C4-2B (cell line): ENCODE measurements around the gene BCAR3.
"Not testable (repeated sequence)": the region's sequence is repeated elsewhere in the genome, so short reads cannot be mapped to it uniquely, and the experiment has no call there.

Experiments
- H3K27ac ChIP-seq: fragments of 450-650 bp; 2 replicates; pipeline ENCODE4 v1.5.1; 2017
- CTCF ChIP-seq: fragments of 450-650 bp; conservative IDR thresholded peaks from 2 replicates; pipeline ENCODE4 v1.5.1; 2017; ENCODE audit warnings: mild to moderate bottlenecking
- ZFX ChIP-seq: fragments of 450-650 bp; IDR thresholded peaks from 2 replicates; pipeline ENCODE4 v1.6.1; 2017

BCAR3 gene

GRCh38 chr1:93554883-93555872 lies 126.5 kb downstream of the BCAR3 start:
- no peak for TF ChIP-seq ZFX
- no peak for TF ChIP-seq CTCF

GRCh38 chr1:93553886-93554490 lies 127.6 kb downstream of the BCAR3 start:
- not testable (repeated sequence) for H3K27ac ChIP-seq

More at GRCh38 chr1:93554883-93555872, 126.5 kb downstream of the BCAR3 start:
- peak overlapping the region; percentile 77; the same call in 1 of the 2 replicates for H3K27ac ChIP-seq

GRCh38 chr1:93552741-93553455 lies 128.7 kb downstream of the BCAR3 start:
- no peak for TF ChIP-seq CTCF
- no peak for TF ChIP-seq ZFX
- peak overlapping the region; percentile 76; the same call in 1 of the 2 replicates for H3K27ac ChIP-seq

GRCh38 chr1:93549811-93550210 lies 131.8 kb downstream of the BCAR3 start:
- no peak overlapping the region for H3K27ac ChIP-seq
- TF ChIP-seq ZFX (no peak), CTCF (no peak)

GRCh38 chr1:93549131-93549530 lies 132.5 kb downstream of the BCAR3 start:
- no peak overlapping the region for H3K27ac ChIP-seq
- TF ChIP-seq ZFX: no peak
- no peak for TF ChIP-seq CTCF

GRCh38 chr1:93546162-93546863 lies 135.3 kb downstream of the BCAR3 start:
- TF ChIP-seq CTCF: no peak
- TF ChIP-seq ZFX: no peak

GRCh38 chr1:93542398-93542797 lies 139.2 kb downstream of the BCAR3 start:
- H3K27ac ChIP-seq: no peak overlapping the region
- no peak for TF ChIP-seq CTCF
- no peak for TF ChIP-seq ZFX

More at GRCh38 chr1:93546162-93546863, 135.3 kb downstream of the BCAR3 start:
- H3K27ac ChIP-seq: no peak overlapping the region
